Effector memory CD8-positive, alpha-beta T cell (primary cell): ENCODE results near the gene PRKN.

ENCODE experiments used
- ATAC-seq: fragments of 150-1000 bp; cut with Tn5 transposase; replicated peaks from 2 replicates; pipeline ENCODE4 v1.10.0; 2021; ENCODE audit warnings: mild to moderate bottlenecking, moderate library complexity
- DNase-seq, 3 experiments: peaks; one replicate each; pipeline ENCODE4 v3.0.0; 2021
- H3K27ac Mint-ChIP-seq, 2 donors: one replicate each; pipeline ENCODE4 v1.8.0; 2022; ENCODE audit warnings: mild to moderate bottlenecking in 2 of 2, mixed read lengths in 2 of 2, moderate library complexity in 2 of 2
- H3K27me3 Mint-ChIP-seq, 2 donors: one replicate each; pipeline ENCODE4 v1.8.0; 2022; ENCODE audit warnings: mixed read lengths in 2 of 2
- H3K36me3 Mint-ChIP-seq: one replicate; pipeline ENCODE4 v1.8.0; 2022; ENCODE audit warnings: mild to moderate bottlenecking, moderate library complexity, mixed read lengths; ENCODE audit not compliant: insufficient read depth
- H3K4me1 Mint-ChIP-seq, 2 donors: one replicate each; pipeline ENCODE4 v1.8.0; 2022; ENCODE audit warnings: low read depth in 2 of 2, mixed read lengths in 2 of 2
- H3K4me3 Mint-ChIP-seq, 2 donors: one replicate each; pipeline ENCODE4 v1.8.0; 2022; ENCODE audit warnings: mild to moderate bottlenecking in 2 of 2, mixed read lengths in 2 of 2, moderate library complexity in 2 of 2
- H3K9me3 Mint-ChIP-seq, 2 donors: one replicate each; pipeline ENCODE4 v1.8.0; 2022; ENCODE audit warnings: mixed read lengths in 2 of 2

Gene PRKN

DNA sequence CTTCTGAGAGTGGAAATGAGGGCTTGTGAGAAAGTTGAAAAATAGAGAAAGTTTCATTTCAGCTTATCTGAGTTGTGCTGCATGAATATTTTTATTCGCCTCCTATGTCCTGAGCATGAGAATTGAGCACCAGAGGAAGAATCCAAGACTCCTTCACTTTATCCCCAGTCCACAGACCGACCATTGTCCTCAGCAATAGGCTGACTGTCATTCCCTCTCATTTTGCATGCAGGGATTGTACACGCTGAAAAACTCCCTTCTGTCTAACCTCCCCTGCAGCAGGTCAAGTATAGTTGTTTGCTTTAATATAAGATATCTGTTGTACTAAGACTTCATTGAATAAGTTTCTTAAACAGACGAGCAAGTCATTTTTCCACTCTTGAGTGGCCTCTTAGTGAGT, 437.6 kb downstream of the PRKN start:
- no peak for ATAC-seq
- Mint-ChIP-seq H3K4me1 (no peaks in the 10 kb centered on the region), H3K4me3 (no peak overlapping the region), H3K27me3 (no peaks in the 10 kb centered on the region), H3K9me3 (peaks cover 0 to 6% of the 10 kb centered on the region in 2 donors), H3K36me3 (no peaks in the 10 kb centered on the region), H3K27ac (no peak overlapping the region)
- DNase-seq: no peak

DNA sequence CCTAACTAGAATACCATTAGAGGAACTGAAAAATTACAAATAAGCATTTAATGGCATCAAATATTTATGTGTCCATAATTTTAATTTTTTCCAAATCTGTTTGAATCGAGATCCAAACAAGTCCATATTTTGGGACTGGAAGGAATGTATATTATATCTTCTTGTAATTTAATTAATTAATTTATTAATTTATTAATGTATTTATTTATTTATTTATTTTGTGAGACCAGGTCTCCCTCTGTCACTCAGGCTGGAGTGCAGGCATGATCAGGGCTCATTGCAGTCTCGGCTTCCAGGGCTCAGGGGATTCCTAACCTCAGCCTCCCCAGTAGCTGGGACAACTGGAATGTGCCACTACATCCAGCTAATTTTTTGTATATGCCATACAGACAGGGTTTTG, 453.6 kb downstream of the PRKN start:
- ATAC-seq (no peak), DNase-seq (no peak)
- no peaks in the 10 kb centered on the region for H3K36me3 Mint-ChIP-seq
- no peak overlapping the region for H3K27ac Mint-ChIP-seq
- no peaks in the 10 kb centered on the region for H3K27me3 Mint-ChIP-seq
- H3K4me1 Mint-ChIP-seq: no peaks in the 10 kb centered on the region
- H3K4me3 Mint-ChIP-seq: no peak overlapping the region
- H3K9me3 Mint-ChIP-seq: peaks cover 2 to 7% of the 10 kb centered on the region in 2 donors

DNA sequence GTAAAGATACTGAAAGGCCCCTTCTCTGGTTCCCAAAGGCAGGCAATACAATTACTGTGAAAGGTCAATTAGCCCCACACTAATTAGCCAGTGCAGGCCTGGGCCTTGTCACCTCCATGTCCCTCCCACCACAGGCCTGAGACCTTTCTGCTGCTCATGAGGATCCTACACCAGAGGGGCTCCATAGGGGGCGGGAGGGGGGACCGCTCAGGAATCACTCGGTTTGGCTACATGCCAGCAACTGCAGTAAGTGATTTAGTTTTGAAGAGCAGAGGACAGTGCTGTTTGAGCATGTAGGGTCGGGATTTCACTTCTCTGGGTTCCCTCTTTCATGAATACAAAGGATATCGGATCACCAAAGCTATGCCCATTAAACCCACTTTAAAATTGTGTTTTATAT, 455.6 kb downstream of the PRKN start:
- no peak for DNase-seq
- H3K9me3 Mint-ChIP-seq: no peaks in the 10 kb centered on the region
- H3K36me3 Mint-ChIP-seq: no peaks in the 10 kb centered on the region
- no peak overlapping the region for H3K27ac Mint-ChIP-seq
- H3K27me3 Mint-ChIP-seq: no peaks in the 10 kb centered on the region
- no peak overlapping the region for H3K4me3 Mint-ChIP-seq
- ATAC-seq: no peak
- no peaks in the 10 kb centered on the region for H3K4me1 Mint-ChIP-seq

DNA sequence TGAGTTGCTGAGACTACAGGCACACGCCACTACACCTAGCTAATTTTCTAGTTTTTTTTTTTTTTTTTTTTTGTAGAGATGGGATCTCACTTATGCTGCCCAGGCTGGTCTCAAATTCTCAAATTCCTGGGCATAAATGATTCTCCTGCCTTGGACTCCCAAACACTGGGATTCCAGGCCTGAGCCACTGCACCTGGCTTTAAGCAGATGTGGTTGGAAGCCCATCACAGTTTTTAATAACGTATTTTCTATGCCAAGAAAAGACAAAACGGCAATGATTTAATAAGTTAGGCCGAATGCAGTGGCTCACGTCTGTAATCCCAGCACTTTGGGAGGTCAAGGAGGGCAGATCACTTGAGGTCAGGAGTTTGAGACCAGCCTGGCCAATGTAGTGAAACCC, 456.6 kb downstream of the PRKN start:
- no peak overlapping the region for H3K27ac Mint-ChIP-seq
- no peaks in the 10 kb centered on the region for H3K4me1 Mint-ChIP-seq
- no peaks in the 10 kb centered on the region for H3K36me3 Mint-ChIP-seq
- no peaks in the 10 kb centered on the region for H3K27me3 Mint-ChIP-seq
- ATAC-seq (no peak), DNase-seq (no peak)
- H3K4me3 Mint-ChIP-seq: no peak overlapping the region
- H3K9me3 Mint-ChIP-seq: no peaks in the 10 kb centered on the region

DNA sequence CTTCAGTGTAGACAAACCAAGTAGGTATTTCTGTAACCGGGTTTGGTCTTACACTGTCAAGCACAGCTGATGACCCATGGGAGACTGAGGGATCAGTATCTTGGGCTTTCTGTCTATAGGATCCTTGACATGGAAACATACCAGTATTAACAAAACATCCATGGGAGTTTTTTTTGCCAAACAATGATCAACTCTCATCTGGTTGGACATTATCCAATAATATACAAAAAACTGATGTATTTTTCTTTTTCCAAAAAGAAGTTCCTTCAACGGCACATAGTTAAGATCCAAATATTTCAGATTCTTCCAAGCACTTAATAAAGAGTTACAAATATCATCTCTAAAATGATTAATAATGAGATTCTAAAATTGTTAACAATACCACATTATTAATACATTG, 459.9 kb downstream of the PRKN start:
- Mint-ChIP-seq H3K4me1 (no peaks in the 10 kb centered on the region), H3K27ac (no peak overlapping the region), H3K36me3 (peaks cover 3% of the 10 kb centered on the region), H3K27me3 (no peaks in the 10 kb centered on the region), H3K9me3 (peaks cover 7 to 12% of the 10 kb centered on the region in 2 donors), H3K4me3 (no peak overlapping the region)
- ATAC-seq (no peak), DNase-seq (no peak)

DNA sequence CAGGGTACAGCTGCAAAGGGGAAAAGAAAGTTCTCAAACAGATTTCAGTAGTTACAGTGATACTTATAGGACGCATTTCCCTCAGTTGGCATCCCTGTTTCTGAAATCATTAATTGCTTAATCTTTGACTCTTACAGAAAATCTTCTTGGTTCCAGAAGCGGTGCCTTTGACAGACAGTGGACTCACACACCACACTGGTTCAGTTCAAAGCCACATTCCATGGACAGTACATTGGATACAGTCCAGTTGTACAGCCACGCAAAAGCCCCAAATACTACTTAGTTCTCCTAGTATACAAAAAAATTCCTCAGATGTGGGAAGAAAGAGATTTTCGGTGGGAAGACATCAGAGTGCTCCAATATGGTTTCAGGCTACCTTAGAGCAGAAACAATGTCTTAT, 460.4 kb downstream of the PRKN start:
- peaks cover 7 to 12% of the 10 kb centered on the region in 2 donors for H3K9me3 Mint-ChIP-seq
- H3K4me3 Mint-ChIP-seq: no peak overlapping the region
- no peak for DNase-seq
- H3K36me3 Mint-ChIP-seq: peaks cover 3% of the 10 kb centered on the region
- no peaks in the 10 kb centered on the region for H3K27me3 Mint-ChIP-seq
- H3K4me1 Mint-ChIP-seq: no peaks in the 10 kb centered on the region
- no peak overlapping the region for H3K27ac Mint-ChIP-seq
- ATAC-seq: no peak

DNA sequence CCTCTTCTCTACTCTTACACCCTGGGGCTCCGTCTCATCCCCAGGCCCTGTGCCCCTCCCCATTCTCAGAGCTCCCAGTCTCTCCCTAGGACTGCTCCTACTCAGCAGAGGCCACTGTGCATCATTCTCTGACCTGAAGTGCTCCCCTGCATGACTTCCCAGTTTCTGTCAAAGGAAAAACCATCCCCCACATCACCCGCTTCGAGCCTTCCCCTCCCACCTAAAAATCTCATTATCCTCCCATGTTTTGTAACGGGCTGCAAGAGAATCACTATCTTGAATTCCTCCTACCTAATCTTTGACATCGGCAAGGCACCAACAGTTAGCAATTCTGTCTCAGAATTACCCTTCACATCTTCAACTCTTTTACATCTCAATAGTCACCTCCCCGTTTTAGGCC, 463.0 kb downstream of the PRKN start:
- H3K36me3 Mint-ChIP-seq: peaks cover 6% of the 10 kb centered on the region
- no peaks in the 10 kb centered on the region for H3K4me1 Mint-ChIP-seq
- DNase-seq (no peak), ATAC-seq (no peak)
- H3K4me3 Mint-ChIP-seq: no peak overlapping the region
- H3K9me3 Mint-ChIP-seq: peaks cover 7 to 12% of the 10 kb centered on the region in 2 donors
- H3K27ac Mint-ChIP-seq: no peak overlapping the region
- H3K27me3 Mint-ChIP-seq: no peaks in the 10 kb centered on the region

DNA sequence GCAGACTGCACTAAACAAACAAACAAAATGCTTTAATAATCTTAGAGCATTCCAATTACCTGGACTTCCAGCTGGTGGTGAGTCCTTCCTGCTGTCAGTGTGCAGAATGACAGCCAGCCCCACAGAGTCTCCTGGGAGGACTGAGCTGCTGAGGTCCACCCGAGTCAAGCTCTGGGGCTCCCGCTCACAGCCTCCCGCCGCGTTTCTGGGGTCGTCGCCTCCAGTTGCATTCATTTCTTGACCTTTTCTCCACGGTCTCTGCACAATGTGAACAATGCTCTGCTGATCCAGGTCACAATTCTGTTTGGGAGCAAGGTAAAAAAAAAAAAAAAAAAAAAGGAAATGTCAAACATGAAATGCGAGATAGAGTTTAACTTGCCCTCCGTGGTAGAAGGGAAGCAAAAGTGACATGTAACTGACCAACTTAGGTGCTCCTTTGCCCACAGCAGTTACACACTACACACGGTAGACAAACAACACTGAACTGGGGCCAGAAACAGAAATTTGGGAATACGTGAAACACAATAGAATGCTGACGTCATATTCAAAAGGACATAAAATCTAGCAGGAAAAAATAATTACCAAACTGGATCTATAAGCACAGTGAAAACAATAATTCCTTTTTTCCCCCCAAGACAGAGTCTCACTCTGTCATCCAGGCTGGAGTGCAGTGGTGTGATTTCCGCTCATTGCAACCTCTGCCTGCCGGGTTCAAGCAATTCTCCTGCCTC, 464.9 kb downstream of the PRKN start:
- Mint-ChIP-seq H3K4me1 (no peaks in the 10 kb centered on the region), H3K27ac (no peak overlapping the region), H3K27me3 (no peaks in the 10 kb centered on the region), H3K9me3 (peaks cover 11 to 12% of the 10 kb centered on the region in 2 donors), H3K4me3 (no peak overlapping the region), H3K36me3 (peaks cover 6% of the 10 kb centered on the region)
- DNase-seq (no peak), ATAC-seq (no peak)

DNA sequence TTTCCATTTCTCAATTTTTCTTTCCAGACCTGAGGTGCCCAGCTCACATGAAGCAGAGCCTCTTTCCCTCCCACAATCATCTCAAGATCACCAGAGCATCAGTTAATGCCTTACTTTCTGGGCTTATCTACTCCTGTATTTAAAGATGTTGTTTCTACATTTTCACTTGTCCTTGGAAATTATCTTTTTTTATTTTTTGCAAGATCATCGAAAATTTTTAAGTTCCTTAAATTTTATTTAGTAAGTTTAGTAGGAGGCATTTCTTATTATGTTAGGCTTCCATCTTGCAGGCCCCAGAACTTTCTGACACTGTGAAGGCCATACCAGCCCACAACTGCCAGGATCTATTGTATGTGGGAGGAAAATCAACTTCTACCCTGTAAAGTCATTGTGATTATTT, 466.0 kb downstream of the PRKN start:
- Mint-ChIP-seq H3K4me1 (no peaks in the 10 kb centered on the region), H3K9me3 (peaks cover 11 to 12% of the 10 kb centered on the region in 2 donors), H3K4me3 (no peak overlapping the region), H3K27me3 (no peaks in the 10 kb centered on the region), H3K36me3 (peaks cover 6% of the 10 kb centered on the region), H3K27ac (no peak overlapping the region)
- ATAC-seq: no peak
- no peak for DNase-seq

DNA sequence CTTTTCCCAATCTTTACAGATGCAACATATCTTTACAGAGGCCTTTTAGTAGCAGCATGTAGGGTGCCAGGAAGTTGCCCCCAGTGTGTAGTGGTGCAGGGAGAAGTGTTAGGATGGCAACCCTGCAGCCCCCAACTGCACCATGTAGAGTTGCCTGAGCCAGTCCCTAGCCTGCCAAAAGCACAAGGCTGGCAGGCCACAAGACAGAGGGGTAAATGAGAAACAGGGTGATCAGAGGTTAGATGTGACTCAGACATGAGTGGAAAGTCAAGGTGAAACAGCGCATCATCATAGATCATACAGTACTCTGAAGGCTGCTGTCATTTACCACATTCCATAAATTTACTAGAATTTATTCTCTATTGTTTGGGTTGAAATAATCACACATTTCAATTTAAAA, 467.5 kb downstream of the PRKN start:
- H3K4me1 Mint-ChIP-seq: no peaks in the 10 kb centered on the region
- DNase-seq: no peak
- peaks cover 11% of the 10 kb centered on the region in 2 donors for H3K9me3 Mint-ChIP-seq
- H3K27ac Mint-ChIP-seq: no peak overlapping the region
- H3K4me3 Mint-ChIP-seq: no peak overlapping the region
- H3K36me3 Mint-ChIP-seq: peaks cover 6% of the 10 kb centered on the region
- ATAC-seq: no peak
- no peaks in the 10 kb centered on the region for H3K27me3 Mint-ChIP-seq

DNA sequence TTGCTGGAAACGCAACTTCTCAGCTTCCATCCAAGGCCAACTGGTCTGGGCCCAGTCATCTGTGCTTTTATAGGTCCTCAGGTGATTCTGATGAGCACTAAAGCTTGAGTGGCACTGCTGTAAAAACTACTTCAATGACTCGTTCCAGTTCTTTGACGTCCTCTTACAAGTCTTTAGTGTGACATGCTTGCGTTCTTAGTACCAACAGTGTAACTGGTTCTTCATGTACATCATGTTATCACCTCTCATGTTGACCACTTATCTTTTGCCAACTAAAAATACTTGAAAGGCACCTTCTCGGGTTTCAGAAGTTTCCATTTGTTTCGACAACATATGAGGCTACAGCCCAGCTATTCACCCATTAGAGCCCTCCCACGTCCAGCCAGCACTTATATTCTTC, 468.9 kb downstream of the PRKN start:
- H3K27me3 Mint-ChIP-seq: no peaks in the 10 kb centered on the region
- no peak overlapping the region for H3K27ac Mint-ChIP-seq
- ATAC-seq: no peak
- no peak for DNase-seq
- no peaks in the 10 kb centered on the region for H3K4me1 Mint-ChIP-seq
- peaks cover 0 to 5% of the 10 kb centered on the region in 2 donors for H3K9me3 Mint-ChIP-seq
- H3K4me3 Mint-ChIP-seq: no peak overlapping the region
- peaks cover 6% of the 10 kb centered on the region for H3K36me3 Mint-ChIP-seq

DNA sequence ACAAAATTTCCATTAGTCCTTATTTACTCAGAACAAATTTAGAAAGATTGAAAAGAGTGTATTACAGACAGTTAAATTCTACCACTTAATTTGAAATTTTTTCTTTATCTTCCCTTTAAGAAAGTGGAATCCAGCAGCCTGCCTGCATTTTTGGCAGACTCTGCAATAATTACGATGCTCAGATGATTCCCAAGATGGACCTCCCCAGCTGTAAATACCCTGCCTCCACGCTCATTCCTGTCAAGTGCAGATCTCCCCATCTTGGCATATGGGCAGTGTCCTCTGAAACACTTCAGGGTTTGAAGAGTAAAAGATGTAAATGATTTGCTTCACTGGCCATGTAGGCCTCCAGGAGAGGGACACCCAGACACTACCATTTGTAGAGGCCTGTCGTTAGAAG, 471.2 kb downstream of the PRKN start:
- H3K9me3 Mint-ChIP-seq: peaks cover 0 to 4% of the 10 kb centered on the region in 2 donors
- no peaks in the 10 kb centered on the region for H3K27me3 Mint-ChIP-seq
- DNase-seq: no peak
- no peak overlapping the region for H3K4me3 Mint-ChIP-seq
- no peak for ATAC-seq
- peaks cover 2% of the 10 kb centered on the region for H3K36me3 Mint-ChIP-seq
- no peaks in the 10 kb centered on the region for H3K4me1 Mint-ChIP-seq
- H3K27ac Mint-ChIP-seq: no peak overlapping the region

DNA sequence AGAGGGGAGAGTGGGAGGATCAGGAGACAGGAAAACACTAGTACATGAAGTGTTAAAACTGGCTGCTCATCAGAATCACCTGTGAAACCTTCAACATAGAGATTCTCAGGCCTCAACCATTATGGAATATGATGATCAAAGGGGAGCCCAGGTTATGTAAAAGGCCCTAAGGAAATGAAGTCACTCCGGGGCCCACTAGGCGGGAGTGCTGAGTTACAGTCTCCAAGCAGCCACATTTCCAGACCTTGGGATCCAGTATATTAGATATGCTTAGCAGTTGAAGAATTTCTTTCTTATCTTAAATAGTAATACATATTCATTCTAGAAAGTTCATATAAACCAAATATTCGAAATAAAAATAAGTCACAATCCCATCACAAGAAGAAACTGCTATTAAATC, 476.3 kb downstream of the PRKN start:
- no peak overlapping the region for H3K27ac Mint-ChIP-seq
- DNase-seq: no peak

DNA sequence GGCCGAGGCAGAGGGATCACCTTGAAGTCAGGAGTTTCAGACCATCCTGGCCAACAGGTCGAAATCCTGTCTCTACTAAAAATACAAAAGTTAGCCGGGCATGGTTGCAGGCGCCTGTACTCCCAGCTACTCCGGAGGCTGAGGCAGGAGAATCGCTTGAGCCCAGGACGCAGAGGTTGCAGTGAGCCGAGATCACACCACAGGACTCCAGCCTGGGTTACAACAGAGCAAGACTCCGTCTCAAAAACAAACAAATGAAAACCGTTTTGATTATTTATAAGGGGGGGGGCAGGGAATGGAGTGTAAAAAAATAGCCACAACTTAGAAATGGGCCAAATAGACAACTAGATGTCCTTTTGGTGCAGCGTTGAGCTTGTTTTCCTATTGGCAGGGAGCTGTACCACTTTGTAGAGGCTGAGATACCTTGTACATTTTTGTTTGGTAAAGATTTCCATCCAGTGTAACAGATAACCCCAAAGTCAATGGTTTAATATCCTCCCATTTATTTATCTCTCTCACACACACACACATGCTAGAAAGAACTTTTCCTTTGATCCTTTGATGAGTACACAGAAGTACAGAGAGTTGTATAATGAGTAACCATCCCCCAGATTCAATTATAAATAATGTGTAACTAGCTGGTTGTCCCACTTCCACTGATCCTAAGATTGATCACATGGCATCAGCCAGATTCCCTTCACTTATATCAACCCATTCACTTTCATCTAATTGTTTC, 477.5 kb downstream of the PRKN start:
- no peak for ATAC-seq
- no peaks in the 10 kb centered on the region for H3K27me3 Mint-ChIP-seq
- no peak overlapping the region for H3K4me3 Mint-ChIP-seq
- no peak for DNase-seq
- no peaks in the 10 kb centered on the region for H3K4me1 Mint-ChIP-seq
- H3K9me3 Mint-ChIP-seq: no peaks in the 10 kb centered on the region
- no peak overlapping the region for H3K27ac Mint-ChIP-seq
- no peaks in the 10 kb centered on the region for H3K36me3 Mint-ChIP-seq

More for the DNA sequence above, 476.3 kb downstream of the PRKN start:
- H3K9me3 Mint-ChIP-seq: no peaks in the 10 kb centered on the region
- H3K36me3 Mint-ChIP-seq: no peaks in the 10 kb centered on the region
- no peaks in the 10 kb centered on the region for H3K4me1 Mint-ChIP-seq
- no peaks in the 10 kb centered on the region for H3K27me3 Mint-ChIP-seq
- no peak for ATAC-seq
- no peak overlapping the region for H3K4me3 Mint-ChIP-seq
